SW 1271 (cell line): Measurements from ENCODE around the gene PPBP.

Experiments
- DNase-seq, 2 experiments: peaks; one replicate each; lab custom pipeline; 2025; lab: John Stamatoyannopoulos, UW

The PPBP gene

GRCh38 chr4:73988061-73988460 lies at the start of gene PPBP:
Gene PPBP (minus strand): TSS chr4:73988190. CDS start chr4:73988103, 87 bp downstream.
- DNase-seq = no peak

- no peak for DNase-seq
Observed at GRCh38 chr4:74037076-74037955, 49.3 kb upstream of the PPBP start.

- DNase-seq = no peak
Observed at GRCh38 chr4:74033739-74034138, 45.7 kb upstream of the PPBP start.

GRCh38 chr4:74032064-74032463 lies 44.1 kb upstream of the PPBP start:
- DNase-seq = no peak

GRCh38 chr4:74031576-74031975 lies 43.6 kb upstream of the PPBP start:
- DNase-seq = no peak

- DNase-seq = no peak
Observed at GRCh38 chr4:74030285-74030684, 42.3 kb upstream of the PPBP start.

- no peak for DNase-seq
Observed at GRCh38 chr4:74028504-74028903, 40.5 kb upstream of the PPBP start.

- DNase-seq = no peak
Observed at GRCh38 chr4:74023709-74024108, 35.7 kb upstream of the PPBP start.

- no peak for DNase-seq
Observed at GRCh38 chr4:74021601-74022000, 33.6 kb upstream of the PPBP start.

- no peak for DNase-seq
Observed at GRCh38 chr4:74018771-74019170, 30.8 kb upstream of the PPBP start.

- no peak for DNase-seq
Observed at GRCh38 chr4:74018116-74018515, 30.1 kb upstream of the PPBP start.

- DNase-seq = no peak
Observed at GRCh38 chr4:74016068-74016467, 28.1 kb upstream of the PPBP start.

GRCh38 chr4:74015126-74015780 lies 27.3 kb upstream of the PPBP start:
- no peak for DNase-seq

- DNase-seq = no peak
Observed at GRCh38 chr4:74014332-74014731, 26.3 kb upstream of the PPBP start.

GRCh38 chr4:74013264-74013663 lies 25.3 kb upstream of the PPBP start:
- DNase-seq = no peak

- DNase-seq = no peak
Observed at GRCh38 chr4:74012130-74012529, 24.1 kb upstream of the PPBP start.

GRCh38 chr4:74009307-74009706 lies 21.3 kb upstream of the PPBP start:
- DNase-seq = no peak

GRCh38 chr4:74006009-74006476 lies 18.1 kb upstream of the PPBP start:
- DNase-seq = no peak

GRCh38 chr4:74005528-74005927 lies 17.5 kb upstream of the PPBP start:
- peak in 1 of 2 experiments; percentile 5 for DNase-seq

- DNase-seq = no peak
Observed at GRCh38 chr4:74004668-74005067, 16.7 kb upstream of the PPBP start.

GRCh38 chr4:74000301-74000700 lies 12.3 kb upstream of the PPBP start:
- no peak for DNase-seq

GRCh38 chr4:73998040-73999011 lies 10.3 kb upstream of the PPBP start, which contains the start of gene CXCL5:
Gene CXCL5 (minus strand): TSS chr4:73998677. CDS start chr4:73998581, 96 bp downstream.
- no peak for DNase-seq
